Gastroesophageal sphincter (tissue), 3 donors: ENCODE measurements around the gene PSTPIP1.

ENCODE experiments used
- EP300 ChIP-seq: sonication (generic); formaldehyde crosslinking; IDR thresholded peaks from one replicate; pipeline ENCODE4 v1.6.1; 2017; ENCODE audit warnings: antibody characterized with exemption, mild to moderate bottlenecking
- POLR2A ChIP-seq, 2 donors: fragments of 450-650 bp; IDR thresholded peaks; one replicate each; pipeline ENCODE4 v1.6.1; 2017; ENCODE audit warnings: antibody characterized with exemption in 2 of 2, mild to moderate bottlenecking in 2 of 2, moderate library complexity in 1 of 2
- POLR2AphosphoS5 ChIP-seq: sonication (generic); formaldehyde crosslinking; IDR thresholded peaks from one replicate; pipeline ENCODE4 v1.6.1; 2017; ENCODE audit warnings: antibody characterized with exemption
- TF ChIP-seq, protein P1 (sequence below), 4 experiments: fragments of 200-600 bp in 2 of 4; fragments of 450-650 bp in 2 of 4; sonication (generic) in 1 of 4; IDR thresholded peaks; one replicate each; pipeline ENCODE4 v1.5.1; 2017 to 2019; ENCODE audit warnings: antibody characterized with exemption in 4 of 4, mild to moderate bottlenecking in 2 of 4, moderate library complexity in 2 of 4

DNA sequence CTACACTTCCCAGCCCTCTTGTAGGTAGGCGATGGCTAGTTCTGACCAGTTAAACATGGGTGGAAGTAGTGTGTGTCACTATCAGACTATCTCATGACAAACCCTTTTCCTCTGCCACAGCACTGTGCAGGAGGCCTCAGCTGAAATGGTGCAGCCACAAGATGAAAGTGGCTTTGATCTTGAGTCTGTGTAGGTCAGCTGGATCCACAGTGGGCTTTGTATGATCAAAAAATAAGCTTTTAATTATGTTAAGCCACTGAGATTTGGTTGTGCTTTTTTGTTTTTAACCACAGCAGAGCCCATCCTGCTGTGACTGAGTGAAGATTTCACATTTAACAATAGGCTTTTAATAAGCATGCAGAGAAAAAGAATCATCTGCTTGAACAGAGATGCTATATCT is 43.7 kb upstream of the PSTPIP1 start:
- TF ChIP-seq POLR2AphosphoS5 (no peak), POLR2A (IDR thresholded peaks at IDR 0.05) (no peak), EP300 (no peak)
- TF ChIP-seq, protein P1, sequence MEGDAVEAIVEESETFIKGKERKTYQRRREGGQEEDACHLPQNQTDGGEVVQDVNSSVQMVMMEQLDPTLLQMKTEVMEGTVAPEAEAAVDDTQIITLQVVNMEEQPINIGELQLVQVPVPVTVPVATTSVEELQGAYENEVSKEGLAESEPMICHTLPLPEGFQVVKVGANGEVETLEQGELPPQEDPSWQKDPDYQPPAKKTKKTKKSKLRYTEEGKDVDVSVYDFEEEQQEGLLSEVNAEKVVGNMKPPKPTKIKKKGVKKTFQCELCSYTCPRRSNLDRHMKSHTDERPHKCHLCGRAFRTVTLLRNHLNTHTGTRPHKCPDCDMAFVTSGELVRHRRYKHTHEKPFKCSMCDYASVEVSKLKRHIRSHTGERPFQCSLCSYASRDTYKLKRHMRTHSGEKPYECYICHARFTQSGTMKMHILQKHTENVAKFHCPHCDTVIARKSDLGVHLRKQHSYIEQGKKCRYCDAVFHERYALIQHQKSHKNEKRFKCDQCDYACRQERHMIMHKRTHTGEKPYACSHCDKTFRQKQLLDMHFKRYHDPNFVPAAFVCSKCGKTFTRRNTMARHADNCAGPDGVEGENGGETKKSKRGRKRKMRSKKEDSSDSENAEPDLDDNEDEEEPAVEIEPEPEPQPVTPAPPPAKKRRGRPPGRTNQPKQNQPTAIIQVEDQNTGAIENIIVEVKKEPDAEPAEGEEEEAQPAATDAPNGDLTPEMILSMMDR (IDR thresholded peaks at IDR 0.05): no peak
